Dermis blood vessel endothelial cell (primary cell): Measurements from ENCODE around the gene MCTP1. TPM values are rescaled to one million over a fixed set of nuclear protein-coding genes. Genes with fewer than 3 reads are reported as not detected.
A peak's percentile ranks its signal among the peaks of the same experiment; 100 is the strongest.
"Not testable (repeated sequence)": the region's sequence is repeated elsewhere in the genome, so short reads cannot be mapped to it uniquely, and the experiment has no call there.

Experiments used
- DNase-seq: peaks from one replicate; pipeline ENCODE4 v3.0.0; 2010
- total RNA-seq: library from RNA; depleted of rRNA; stranded (reverse); fragments of >200 nt; gene quantifications from 2 replicates; pipeline ENCODE4 v1.2.3, GENCODE V29; 2014

MCTP1 gene
- total RNA-seq, 1 donor from 2014 or later, result 255 TPM

- no peak for DNase-seq
These were observed 33.7 kb downstream of the MCTP1 start for GRCh38 chr5:95251185-95251584.

- no peak for DNase-seq
These were observed 40.4 kb downstream of the MCTP1 start for GRCh38 chr5:95244479-95244878.

- DNase-seq, result peak; percentile 44
These were observed 43.3 kb downstream of the MCTP1 start for GRCh38 chr5:95241635-95242034.

GRCh38 chr5:95241161-95241560 is 43.7 kb downstream of the MCTP1 start:
- DNase-seq, result peak; percentile 77

- DNase-seq, result peak; percentile 89
These were observed 46.2 kb downstream of the MCTP1 start for GRCh38 chr5:95238560-95239325.

- peak; percentile 45 for DNase-seq
These were observed 47.6 kb downstream of the MCTP1 start for GRCh38 chr5:95237324-95237723.

GRCh38 chr5:95235439-95235982 is 49.4 kb downstream of the MCTP1 start:
- no peak for DNase-seq

GRCh38 chr5:95229646-95230045 is 55.2 kb downstream of the MCTP1 start:
- no peak for DNase-seq

- DNase-seq, result no peak
These were observed 60.0 kb downstream of the MCTP1 start for GRCh38 chr5:95224701-95225459.

- DNase-seq, result peak; percentile 80
These were observed 61.2 kb downstream of the MCTP1 start for GRCh38 chr5:95223566-95224258.

GRCh38 chr5:95222836-95223235 is 62.1 kb downstream of the MCTP1 start:
- DNase-seq, result no peak

- no peak for DNase-seq
These were observed 63.7 kb downstream of the MCTP1 start for GRCh38 chr5:95221234-95221633.

- no peak for DNase-seq
These were observed 64.5 kb downstream of the MCTP1 start for GRCh38 chr5:95220381-95220780.

GRCh38 chr5:95219411-95219810 is 65.5 kb downstream of the MCTP1 start:
- no peak for DNase-seq

GRCh38 chr5:95217881-95218280 is 67.0 kb downstream of the MCTP1 start:
- no peak for DNase-seq

- peak; percentile 76 for DNase-seq
These were observed 67.5 kb downstream of the MCTP1 start for GRCh38 chr5:95217351-95217750.

- peak; percentile 94 for DNase-seq
These were observed 68.5 kb downstream of the MCTP1 start for GRCh38 chr5:95216136-95216955.

- DNase-seq, result not testable (repeated sequence)
These were observed 77.1 kb downstream of the MCTP1 start for GRCh38 chr5:95207811-95208210.

- DNase-seq, result no peak
These were observed 90.0 kb downstream of the MCTP1 start for GRCh38 chr5:95194856-95195255.

GRCh38 chr5:95191330-95191729 is 93.6 kb downstream of the MCTP1 start:
- peak; percentile 27 for DNase-seq

- no peak for DNase-seq
These were observed 100.0 kb downstream of the MCTP1 start for GRCh38 chr5:95184924-95185323.

GRCh38 chr5:95181644-95182043 is 103.2 kb downstream of the MCTP1 start:
- no peak for DNase-seq
